NCI-H1436 treated with DMSO at 0.1 percent for 48 hours (cell line): ENCODE measurements around the gene PAPPA2.

ENCODE experiments used
- DNase-seq: peaks from one replicate; lab custom pipeline; 2025; lab: John Stamatoyannopoulos, UW

The PAPPA2 gene

DNA sequence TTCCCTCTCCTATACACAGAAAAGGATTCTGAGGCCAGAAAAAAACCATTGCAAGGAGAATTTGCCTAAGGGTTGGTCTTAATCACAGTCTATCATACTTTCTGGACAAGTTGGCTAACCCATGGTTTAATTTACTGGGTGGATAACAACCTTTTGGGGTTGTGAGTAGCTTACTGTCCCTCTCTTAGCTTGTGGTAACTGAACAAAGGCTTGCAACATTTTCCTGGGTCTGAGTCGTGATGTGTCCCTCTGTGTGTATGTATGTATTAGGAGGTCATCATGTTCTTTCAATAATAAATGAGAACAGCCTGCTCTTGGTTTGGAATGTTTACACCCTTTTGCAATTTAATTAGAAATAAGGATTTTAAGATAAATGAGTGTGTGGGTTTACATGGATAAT, 36.7 kb downstream of the PAPPA2 start:
- DNase-seq, result no peak

DNA sequence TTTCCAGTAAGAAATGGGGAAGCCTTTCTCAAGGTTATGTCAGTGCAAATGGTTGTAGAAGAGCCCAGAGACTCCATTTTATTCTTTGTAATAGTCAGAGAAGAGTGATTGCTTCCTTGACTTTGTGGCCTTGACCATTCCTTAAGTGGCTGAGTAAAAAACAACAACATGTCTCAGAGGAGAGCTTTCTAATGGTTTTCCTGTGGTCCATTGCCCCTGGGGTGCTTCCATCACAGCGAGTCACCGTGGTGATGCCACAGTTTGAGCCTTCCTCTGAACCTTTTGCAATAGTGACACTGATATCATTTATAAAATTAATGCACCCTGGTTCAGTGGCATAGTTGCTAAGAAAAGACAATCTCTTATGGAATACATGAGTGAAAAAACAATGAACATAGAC, 38.6 kb downstream of the PAPPA2 start:
- DNase-seq, result no peak

DNA sequence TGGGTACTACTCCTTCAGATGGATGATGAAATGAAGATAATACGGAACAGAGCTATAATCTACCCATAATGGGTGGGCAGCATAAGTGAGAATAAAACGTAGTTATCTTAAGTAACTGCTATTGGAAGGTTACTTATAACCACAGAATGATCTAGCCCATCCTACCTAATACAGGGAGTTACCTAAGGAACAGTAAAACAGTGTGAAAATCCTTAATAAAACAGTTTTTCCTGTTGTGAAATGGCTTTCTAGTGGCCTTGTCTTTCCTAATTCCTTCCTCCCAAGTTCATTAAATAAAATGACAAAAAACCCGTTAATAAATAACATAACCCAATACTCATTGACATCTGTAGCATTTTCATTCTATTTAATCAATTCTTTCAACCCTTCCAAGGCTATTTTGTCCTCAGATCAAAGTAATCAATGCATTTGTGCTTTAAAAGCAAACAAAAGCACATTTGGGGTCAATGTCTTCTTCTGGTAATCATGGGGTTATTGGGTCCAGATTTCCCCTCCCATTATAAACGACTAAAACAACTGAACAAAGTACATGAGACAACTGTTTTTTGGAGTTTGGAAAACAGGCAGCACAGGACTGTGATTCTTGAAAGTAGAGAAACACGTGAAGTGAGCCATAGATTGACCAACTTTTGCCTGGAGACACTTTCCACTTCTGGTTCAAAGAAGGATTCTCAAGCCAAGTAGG, 42.0 kb downstream of the PAPPA2 start:
- DNase-seq, result no peak

DNA sequence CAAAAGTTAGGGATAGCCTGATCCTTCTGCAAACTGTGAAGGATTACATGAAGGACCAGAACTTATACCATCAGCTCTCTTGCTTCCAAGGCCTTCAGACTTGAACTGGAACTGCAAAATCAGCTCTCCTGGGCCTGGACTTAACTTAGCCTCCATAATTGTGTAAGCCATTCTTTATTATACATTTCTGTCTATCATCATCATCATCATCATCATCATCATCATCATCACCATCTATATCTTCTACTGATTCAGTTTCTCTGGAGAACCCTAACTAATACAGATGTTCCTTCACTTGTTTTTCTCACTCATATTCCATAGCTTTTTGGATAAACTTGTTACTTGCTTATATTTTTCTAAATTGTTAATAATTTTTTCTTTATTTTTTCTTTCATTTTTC, 50.0 kb downstream of the PAPPA2 start:
- DNase-seq, result no peak

DNA sequence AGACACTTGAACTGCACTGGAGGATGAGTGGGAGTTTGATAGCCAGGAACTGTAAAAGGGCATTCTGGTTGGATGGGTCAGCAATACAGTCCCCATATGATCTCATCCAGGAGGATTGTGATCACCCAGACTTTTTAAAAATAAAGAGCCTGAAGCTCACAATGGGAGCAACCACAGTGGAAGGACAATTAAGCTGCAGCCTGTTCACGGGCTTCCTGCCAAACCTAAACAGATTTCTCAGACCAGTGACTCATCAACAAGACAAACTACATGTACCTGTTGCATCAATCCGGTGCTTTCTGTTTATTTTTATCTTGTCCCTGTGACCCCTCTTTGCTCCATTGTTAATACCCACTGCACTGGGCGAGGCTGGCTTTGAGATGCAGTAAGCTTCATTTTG, 52.3 kb downstream of the PAPPA2 start:
- DNase-seq, result no peak

DNA sequence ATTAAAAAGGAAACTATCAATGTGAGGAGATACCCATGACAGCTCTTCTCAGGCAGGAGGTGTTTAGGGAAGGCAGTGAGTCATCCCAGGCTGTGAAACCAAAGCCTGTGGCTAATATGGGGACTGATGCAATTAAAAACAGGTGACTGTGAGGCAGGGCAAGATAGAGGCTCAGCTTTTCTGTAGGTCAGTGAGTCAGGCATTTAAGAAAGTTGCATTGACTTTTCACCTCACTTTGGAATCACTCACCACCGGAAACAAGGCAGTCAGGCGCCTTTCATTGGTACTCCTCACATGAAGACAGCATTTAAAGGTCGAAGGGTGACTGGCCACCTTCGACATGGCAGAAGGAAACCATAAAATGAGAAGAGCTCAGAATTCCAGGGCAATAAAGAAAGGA, 54.5 kb downstream of the PAPPA2 start:
- DNase-seq, result no peak

DNA sequence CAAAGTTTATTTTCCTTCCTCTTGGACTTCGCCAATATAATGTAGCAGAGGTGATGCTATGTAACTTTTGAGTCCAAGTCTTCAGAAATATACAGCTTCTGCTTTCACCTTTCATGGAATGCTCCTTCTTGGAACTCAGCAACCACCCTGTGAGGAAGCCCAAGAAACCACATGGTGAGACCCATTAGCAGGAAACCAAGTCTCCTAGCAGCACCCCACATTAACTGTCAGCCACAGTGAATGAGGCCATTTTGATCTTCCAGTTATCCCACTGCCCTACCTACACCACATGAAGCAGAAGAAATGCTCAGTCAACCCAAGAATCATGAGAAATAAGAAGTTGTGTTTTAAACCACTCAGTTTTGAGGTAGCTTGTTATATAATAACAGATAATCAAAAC, 58.2 kb downstream of the PAPPA2 start:
- no peak for DNase-seq

DNA sequence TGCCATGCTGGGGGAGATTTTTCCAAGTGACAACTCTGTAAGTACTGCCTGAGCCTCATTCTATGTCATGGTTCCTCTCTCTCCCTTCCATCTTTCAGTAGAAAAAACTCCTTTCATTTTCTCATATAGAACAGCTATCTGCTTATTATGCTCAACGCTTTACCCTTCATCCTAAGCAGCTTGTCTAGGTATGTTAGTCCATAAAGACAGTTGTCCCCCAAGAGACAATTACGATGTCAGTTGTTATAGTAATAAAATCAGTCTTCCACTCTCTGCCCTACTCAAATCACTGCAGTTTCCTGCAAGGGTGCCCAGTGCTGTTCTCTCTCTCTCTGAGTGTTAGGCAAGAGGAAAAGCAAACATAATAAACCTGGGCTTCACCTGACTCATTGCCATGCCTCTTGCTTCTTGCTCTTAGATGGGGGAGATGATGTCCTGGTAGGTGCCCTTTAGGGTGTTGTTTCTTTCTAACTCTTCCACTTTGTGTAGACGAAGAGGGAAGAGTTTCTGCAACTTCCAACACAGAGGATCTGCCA, 59.4 kb downstream of the PAPPA2 start:
- no peak for DNase-seq

DNA sequence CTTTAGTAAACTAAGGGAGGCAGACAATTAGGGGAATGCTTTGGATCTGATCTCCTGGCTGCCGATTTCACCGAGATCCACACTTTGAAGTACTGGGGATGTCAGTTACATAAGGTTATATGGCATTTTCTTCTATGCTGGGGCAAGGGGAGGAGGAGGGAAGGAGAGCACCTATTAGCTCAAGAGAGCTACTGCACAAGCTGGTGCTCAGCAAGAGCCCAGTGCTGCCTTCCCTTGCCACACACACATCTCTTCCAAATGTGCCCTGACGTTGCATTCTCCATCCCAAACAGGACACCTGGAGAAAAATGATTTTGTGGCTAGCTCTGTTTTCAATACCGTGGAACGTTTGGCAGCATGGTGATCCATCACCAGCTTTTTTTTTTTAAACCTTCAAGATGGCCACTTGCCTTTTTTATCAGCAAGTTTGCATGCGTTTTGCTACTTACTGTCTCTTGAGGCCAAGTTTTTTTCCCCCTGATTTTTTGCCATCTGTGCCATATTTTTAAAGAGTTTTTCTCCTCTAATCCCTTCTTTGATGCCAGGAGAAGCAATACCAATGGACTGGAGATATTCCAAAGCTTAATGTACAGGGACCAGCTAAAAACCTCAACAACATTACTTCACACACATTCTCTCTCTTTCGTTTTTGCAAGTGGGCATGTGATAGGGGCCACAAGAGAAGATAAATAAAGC, 66.6 kb downstream of the PAPPA2 start:
- no peak for DNase-seq

DNA sequence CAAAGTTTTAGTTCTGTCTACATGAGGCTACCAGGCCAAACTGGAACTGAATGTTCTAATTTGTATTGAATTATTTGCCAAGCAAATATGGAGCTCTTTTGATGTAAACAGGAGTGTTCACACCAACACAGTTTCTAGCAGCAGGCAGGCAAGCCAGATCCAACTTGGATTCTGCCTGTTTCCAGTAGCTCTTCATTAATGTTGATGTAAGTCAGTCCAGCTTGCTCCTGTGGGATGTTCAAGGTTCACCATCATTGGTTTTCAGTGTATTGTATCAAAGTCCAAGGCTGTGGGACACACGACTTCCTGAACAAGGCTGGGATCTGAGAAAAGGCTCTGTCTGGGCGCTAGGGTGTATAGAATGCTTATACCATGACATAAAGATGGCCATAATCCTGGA, 68.1 kb downstream of the PAPPA2 start:
- DNase-seq, result no peak

DNA sequence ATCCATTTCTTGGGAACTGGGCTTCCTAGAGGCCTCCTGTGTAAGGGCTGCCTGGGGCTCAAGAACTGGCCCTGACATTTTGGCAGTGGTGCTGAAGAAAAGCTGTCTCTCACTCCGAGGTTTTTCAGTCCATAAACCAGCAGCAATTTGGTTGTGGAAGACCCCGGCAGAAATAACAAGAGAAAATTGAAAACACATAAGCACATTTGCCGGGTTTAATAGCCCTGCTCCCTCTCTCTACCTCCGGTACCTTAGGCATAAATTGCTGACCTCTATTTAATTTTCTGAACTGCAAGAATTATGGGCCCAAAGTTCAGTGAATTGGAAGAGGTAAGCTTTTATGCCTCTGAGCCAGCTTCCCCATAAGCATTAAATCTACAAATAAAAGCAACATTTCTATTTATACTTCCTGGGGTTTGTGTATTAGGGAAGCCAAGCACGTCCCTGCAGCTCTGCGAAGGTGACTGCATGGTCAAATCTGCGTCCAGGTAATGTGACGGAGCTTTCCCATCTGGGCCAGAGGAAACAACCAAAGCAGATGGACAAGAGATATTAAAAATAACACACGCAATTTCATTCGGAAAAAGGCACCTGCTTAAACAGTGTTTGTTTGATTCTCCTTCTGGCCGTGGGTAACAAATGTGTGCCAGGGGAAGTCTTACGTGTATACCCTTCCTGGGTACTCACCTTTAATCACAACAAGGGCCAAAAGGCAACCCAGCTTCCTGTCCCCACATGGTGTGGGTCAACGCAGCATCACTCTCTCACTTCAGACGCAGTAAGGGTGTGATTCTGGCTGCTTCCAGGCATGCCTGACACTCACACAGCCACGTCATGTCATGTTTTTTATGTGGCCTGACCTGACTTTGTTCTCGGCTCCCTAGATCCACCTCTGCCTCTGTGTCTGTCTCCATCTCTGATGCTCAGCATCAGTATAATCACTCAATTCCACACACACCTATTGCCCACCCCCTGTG, 69.2 kb downstream of the PAPPA2 start:
- no peak for DNase-seq

DNA sequence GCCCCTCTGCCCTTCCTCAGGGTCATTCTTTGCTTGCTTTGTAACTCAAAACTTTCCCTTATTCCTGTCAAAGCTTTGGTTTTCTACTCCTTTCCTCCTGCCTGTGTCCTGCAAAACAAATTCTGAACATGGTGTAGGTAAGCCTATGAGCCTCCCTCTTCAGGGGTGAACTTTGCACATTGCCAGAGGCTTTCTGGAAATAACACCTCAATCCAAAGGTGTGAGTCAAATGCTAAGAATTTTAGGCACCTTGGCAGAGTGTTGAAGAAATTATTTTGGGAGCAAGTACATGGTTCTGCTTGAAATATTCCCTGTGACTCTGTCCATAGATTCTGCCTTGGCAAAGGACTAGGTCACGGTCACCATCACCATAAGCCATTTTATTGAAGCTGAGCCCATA, 70.0 kb downstream of the PAPPA2 start:
- DNase-seq, result no peak

DNA sequence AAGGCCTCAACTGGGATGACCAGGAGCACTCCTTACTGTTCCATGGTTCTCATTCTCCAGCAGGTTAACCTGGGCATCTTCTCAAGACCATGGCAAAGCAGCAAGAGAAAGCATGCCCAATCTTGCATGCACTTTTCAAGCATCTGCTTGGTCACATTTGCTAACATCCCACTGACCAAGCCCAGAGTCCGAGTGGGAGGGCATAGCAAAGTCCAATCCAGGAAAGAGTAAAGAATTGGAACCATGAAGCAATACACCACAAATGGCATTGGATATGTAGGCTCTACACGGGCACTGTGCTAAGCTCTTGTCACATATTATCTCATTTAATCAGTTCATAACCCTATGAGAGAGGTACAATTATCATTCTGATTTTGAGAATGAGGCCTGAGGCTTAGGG, 73.6 kb downstream of the PAPPA2 start:
- no peak for DNase-seq

DNA sequence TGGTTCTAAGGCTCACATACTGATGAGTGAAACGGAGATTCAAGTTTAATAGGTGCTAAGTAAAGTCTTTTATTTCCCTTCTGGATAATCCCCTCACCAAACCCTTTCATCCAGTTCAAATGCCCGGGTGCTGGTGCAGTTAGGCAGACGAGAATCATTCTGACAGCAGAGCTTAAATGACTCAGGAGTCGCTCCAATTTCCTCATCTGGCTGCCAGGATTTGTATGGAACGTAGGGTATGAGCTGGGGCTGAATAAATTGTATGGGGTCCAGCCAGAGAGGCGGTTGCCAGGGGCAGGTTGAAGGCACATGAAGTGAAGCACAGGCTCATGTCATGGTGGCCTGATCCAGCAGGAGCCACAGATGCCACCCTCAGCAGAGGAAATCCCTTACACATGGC, 76.0 kb downstream of the PAPPA2 start:
- no peak for DNase-seq

DNA sequence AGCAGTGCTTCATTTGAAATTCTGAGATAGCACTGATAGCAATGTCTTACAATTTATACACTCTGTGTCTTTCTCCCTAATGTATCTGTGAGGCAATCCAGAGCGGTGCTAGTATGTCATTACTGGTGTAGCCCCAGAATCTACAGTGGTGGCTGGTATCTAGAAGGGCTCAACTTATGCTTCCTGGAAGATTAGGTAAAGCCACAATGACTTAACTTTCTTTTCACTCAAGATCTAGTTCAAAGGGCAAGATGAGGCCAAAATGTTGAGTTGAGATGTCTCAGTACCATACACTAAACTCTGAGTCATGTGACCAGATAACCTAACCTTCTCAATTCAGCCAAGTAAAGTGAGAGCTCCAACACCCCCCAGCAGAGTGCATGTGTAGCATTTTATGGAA, 77.5 kb downstream of the PAPPA2 start:
- DNase-seq, result no peak

DNA sequence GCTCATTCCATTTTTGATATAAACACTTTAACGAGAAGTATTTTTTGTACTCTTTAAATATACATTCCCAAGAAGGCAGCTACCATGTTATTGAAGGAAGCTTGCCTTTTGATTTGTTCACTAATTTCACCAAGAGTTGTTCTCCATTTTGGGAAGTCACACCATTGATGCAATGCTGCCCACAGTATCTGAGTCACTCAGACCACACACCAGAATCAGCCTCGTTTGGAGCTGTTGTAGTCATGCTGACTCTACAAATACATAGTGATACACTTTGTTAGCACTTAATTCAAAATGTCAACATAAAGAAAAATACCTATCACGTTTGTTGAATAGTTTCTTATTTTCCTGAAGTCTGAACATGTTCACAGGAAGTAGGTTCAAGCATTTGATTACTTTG, 78.7 kb downstream of the PAPPA2 start:
- no peak for DNase-seq

DNA sequence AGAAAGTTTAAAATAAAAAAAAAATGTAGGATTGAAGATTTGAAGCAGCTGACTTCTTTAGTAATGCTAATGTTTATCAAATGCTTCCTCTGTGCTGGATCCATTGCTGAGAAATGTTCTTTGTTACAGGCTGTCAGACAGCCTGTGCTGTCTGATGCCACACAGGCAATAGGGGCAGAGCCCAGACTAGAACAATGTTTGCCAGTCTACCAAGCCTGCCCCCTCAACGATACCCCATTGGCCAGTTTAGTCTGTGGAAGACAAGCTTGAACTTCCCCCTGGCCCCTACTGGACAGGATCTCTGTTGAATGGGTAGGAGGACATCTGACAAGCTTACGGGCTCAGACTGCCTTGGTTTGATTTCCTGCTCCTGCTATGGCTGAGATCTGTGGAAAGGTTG, 79.4 kb downstream of the PAPPA2 start:
- no peak for DNase-seq

DNA sequence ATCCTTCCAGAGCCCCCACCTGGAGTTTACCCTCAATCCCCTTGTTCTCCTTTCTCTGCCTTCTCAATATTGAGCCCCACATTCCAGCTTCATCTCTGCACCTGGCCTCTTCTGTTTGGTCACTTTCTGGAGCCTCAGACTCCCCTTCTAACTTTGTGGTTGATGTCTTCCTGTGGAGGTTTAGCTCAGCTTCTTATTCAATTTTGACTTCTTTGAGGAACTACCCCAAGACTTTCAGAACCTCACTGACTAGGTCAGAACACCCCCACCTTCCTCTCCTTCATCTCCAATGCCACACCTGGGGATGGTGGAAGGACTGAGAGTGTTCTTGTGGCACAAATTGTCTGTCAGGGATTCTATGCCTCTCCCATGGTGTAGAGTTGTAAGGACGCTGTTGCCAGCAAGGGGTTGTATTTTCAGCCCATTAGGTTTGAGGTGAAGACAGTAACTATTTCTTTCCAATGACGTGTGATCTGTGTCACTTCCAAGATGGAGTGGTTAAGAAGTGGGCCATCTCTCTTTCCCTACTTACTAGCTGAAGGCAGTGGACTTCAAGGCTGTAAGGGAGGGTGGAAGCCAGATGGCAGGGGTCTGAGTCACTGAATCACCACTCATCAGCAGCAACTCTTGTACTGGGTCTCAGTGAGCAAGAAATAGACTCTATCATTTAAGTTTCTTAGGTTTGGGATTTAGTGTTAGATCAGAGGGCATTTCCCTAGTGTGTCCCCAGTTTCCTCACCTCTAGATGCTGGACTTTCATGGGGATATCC, 80.6 kb downstream of the PAPPA2 start:
- no peak for DNase-seq

DNA sequence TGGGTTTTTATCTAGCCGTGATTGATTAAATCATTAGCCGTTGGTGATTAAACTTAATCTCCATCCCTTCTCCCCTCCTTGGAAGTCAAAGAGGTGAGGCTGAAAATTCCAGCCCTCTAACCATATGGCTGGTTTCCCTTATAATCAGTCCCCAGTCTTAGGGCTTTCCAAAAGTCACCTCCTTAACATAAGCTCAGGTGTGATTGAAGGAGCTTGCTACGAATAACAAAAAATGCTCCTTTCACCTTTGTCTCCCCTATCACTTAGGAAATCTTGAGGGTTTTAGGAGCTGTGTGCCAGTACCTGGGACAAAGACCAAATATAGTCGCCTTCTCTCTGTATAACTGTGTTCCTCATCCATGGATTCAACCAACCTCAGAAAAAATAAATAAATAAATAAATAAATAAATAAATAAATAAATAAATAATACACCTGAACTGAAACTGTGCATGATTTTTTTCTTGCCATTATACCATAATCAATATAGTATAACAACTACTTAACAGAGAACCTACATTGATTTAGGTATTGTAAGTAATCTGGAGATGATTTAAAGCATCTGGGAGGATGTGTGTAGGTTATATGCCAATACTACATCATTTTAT, 82.2 kb downstream of the PAPPA2 start:
- no peak for DNase-seq

DNA sequence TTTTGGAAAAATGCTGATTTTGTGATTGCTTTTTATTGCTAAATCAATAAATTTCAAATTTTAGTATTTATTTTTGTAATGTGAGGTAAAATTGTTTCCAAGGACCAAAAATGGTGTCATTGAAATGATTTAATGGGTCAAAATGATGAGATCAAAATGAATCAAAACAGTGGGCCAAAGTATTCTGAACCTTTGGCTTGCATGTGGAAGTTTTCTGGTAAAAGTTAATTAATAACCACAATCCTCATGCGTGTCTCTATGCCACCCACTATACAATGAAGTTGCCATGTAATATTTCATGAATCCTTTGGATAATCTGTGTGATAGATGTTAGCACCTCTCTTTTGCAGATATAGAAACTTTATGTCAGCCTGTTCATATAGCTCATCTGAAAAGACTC, 83.8 kb downstream of the PAPPA2 start:
- DNase-seq, result no peak

DNA sequence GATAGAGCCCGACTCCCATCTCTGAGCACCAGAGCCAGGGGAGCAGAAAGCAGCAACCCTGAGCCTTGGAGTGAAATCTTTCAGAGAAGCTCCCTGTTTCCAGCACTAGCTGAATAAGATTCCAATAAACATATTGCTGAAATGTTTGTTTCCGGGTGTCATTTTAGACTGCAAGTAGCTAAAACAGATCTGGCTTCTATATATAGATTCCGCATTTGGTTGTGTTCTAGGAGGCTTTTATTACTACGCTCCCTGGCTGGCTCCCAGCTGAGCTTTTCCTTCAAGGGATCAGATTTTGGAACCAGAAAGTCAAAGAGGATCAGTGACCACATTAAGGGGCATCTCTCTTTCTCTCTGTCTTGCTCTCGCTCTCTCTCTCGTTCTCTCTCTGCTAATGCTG, 88.2 kb downstream of the PAPPA2 start:
- no peak for DNase-seq
